OCI-LY1 (cell line): Measurements from ENCODE around the gene C17orf50.

Experiments used
- H2AFZ ChIP-seq: fragments of 200-600 bp; sonication (generic), shearing (Covaris generic); 2 replicates; pipeline ENCODE4 v1.6.0; 2014; ENCODE audit warnings: antibody characterized with exemption, mild to moderate bottlenecking, low read length
- H3F3A ChIP-seq: fragments of 200-600 bp; sonication (generic), shearing (Covaris generic); 2 replicates; pipeline ENCODE4 v1.6.0; 2014; ENCODE audit warnings: mild to moderate bottlenecking, antibody characterized with exemption, low read length, moderate library complexity; ENCODE audit not compliant: insufficient read depth
- H3K27ac ChIP-seq: fragments of 200-600 bp; sonication (generic); 2 replicates; pipeline ENCODE4 v1.5.1; 2014; ENCODE audit warnings: low read length, mixed run types, mild to moderate bottlenecking, low read depth; ENCODE audit not compliant: poor library complexity, severe bottlenecking
- H3K27me3 ChIP-seq: fragments of 200-600 bp; sonication (generic); 2 replicates; pipeline ENCODE4 v1.6.0; 2014; ENCODE audit warnings: antibody characterized with exemption, mild to moderate bottlenecking, low read length, moderate library complexity; ENCODE audit not compliant: insufficient read depth
- H3K36me3 ChIP-seq: fragments of 200-600 bp; sonication (generic); 2 replicates; pipeline ENCODE4 v1.6.1; 2014; ENCODE audit warnings: mild to moderate bottlenecking, antibody characterized with exemption, low read length, moderate library complexity, mixed read lengths; ENCODE audit not compliant: insufficient read depth
- H3K4me1 ChIP-seq: fragments of 200-600 bp; sonication (generic); 2 replicates; pipeline ENCODE4 v1.5.1; 2014; ENCODE audit warnings: mild to moderate bottlenecking, low read length, moderate library complexity; ENCODE audit not compliant: insufficient read depth, severe bottlenecking
- H3K4me2 ChIP-seq: fragments of 200-600 bp; sonication (generic), shearing (Covaris generic); 2 replicates; pipeline ENCODE4 v1.6.1; 2014; ENCODE audit warnings: low read length
- H3K4me3 ChIP-seq: fragments of 200-600 bp; sonication (generic); 2 replicates; pipeline ENCODE4 v1.5.1; 2014; ENCODE audit warnings: low read length, low read depth, mild to moderate bottlenecking, mixed read lengths; ENCODE audit not compliant: poor library complexity, severe bottlenecking
- H3K79me2 ChIP-seq: fragments of 200-600 bp; shearing (Covaris generic); 2 replicates; pipeline ENCODE4 v1.6.1; 2016; ENCODE audit warnings: mixed run types, low read length, mixed read lengths; ENCODE audit not compliant: insufficient read depth
- H3K9ac ChIP-seq: fragments of 200-600 bp; sonication (generic), shearing (Covaris generic); 2 replicates; pipeline ENCODE4 v1.6.1; 2014; ENCODE audit warnings: mild to moderate bottlenecking, low read length, mixed read lengths
- H3K9me2 ChIP-seq: fragments of 200-600 bp; sonication (generic), shearing (Covaris generic); 2 replicates; pipeline ENCODE4 v1.6.1; 2014; ENCODE audit warnings: low read depth, mild to moderate bottlenecking, low read length, mixed read lengths
- H3K9me3 ChIP-seq: fragments of 200-600 bp; shearing (Covaris generic); 2 replicates; pipeline ENCODE4 v1.6.1; 2014; ENCODE audit warnings: low read length, mixed read lengths
- H4K20me1 ChIP-seq: fragments of 200-600 bp; sonication (generic), shearing (Covaris generic); 2 replicates; pipeline ENCODE4 v1.6.0; 2016; ENCODE audit warnings: mild to moderate bottlenecking, low read length; ENCODE audit not compliant: insufficient read depth
- CTCF ChIP-seq: fragments of 200-600 bp; sonication (generic), shearing (Covaris generic); IDR thresholded peaks from 2 replicates; pipeline ENCODE4 v1.5.1; 2017; ENCODE audit warnings: mild to moderate bottlenecking, antibody characterized with exemption, low read length, moderate library complexity, mixed read lengths
- EZH2 ChIP-seq: fragments of 200-600 bp; sonication (generic), shearing (Covaris generic); IDR thresholded peaks from 2 replicates; pipeline ENCODE4 v1.8.0; 2017; ENCODE audit warnings: borderline replicate concordance, mixed run types, mild to moderate bottlenecking, antibody characterized with exemption, low read length, moderate library complexity, mixed read lengths

Gene C17orf50

GRCh38 chr17:35744830-35745229, 15.9 kb upstream of the C17orf50 start:
- no peak overlapping the region for H3K9ac ChIP-seq
- H3K9me2 ChIP-seq, result no peaks in the 10 kb centered on the region
- H3F3A ChIP-seq, result no peaks in the 10 kb centered on the region
- no peaks in the 10 kb centered on the region for H3K9me3 ChIP-seq
- H4K20me1 ChIP-seq, result no peaks in the 10 kb centered on the region
- H3K79me2 ChIP-seq, result no peaks in the 10 kb centered on the region
- peaks cover 6% of the 10 kb centered on the region; the same call in 1 of the 2 replicates for H3K27me3 ChIP-seq
- H3K27ac ChIP-seq, result no peak overlapping the region
- H3K4me2 ChIP-seq, result no peak overlapping the region
- no peaks in the 10 kb centered on the region for H3K36me3 ChIP-seq
- H2AFZ ChIP-seq, result no peak overlapping the region
- TF ChIP-seq CTCF (no peak), EZH2 (no peak)
- no peak overlapping the region for H3K4me3 ChIP-seq
- peaks cover 3% of the 10 kb centered on the region for H3K4me1 ChIP-seq

GRCh38 chr17:35745246-35745645, 15.4 kb upstream of the C17orf50 start:
- Histone ChIP-seq H3K9me3 (no peaks in the 10 kb centered on the region), H3K27ac (no peak overlapping the region), H4K20me1 (no peaks in the 10 kb centered on the region), H3K9me2 (no peaks in the 10 kb centered on the region), H3K36me3 (no peaks in the 10 kb centered on the region), H3K4me3 (no peak overlapping the region), H3K4me2 (no peak overlapping the region), H3K27me3 (peaks cover 6% of the 10 kb centered on the region; the same call in 1 of the 2 replicates), H2AFZ (no peak overlapping the region), H3K9ac (no peak overlapping the region), H3F3A (no peaks in the 10 kb centered on the region), H3K79me2 (no peaks in the 10 kb centered on the region), H3K4me1 (peaks cover 8% of the 10 kb centered on the region)
- TF ChIP-seq CTCF (no peak), EZH2 (no peak)

GRCh38 chr17:35745749-35746320, 14.9 kb upstream of the C17orf50 start:
- no peaks in the 10 kb centered on the region for H3K79me2 ChIP-seq
- H3F3A ChIP-seq, result no peaks in the 10 kb centered on the region
- H3K9me2 ChIP-seq, result no peaks in the 10 kb centered on the region
- no peak overlapping the region for H3K4me2 ChIP-seq
- no peaks in the 10 kb centered on the region for H4K20me1 ChIP-seq
- peaks cover 9% of the 10 kb centered on the region for H3K4me1 ChIP-seq
- H3K27me3 ChIP-seq, result peaks cover 7% of the 10 kb centered on the region
- H3K9ac ChIP-seq, result no peak overlapping the region
- no peaks in the 10 kb centered on the region for H3K36me3 ChIP-seq
- no peak for TF ChIP-seq EZH2
- no peak for TF ChIP-seq CTCF
- H3K27ac ChIP-seq, result no peak overlapping the region
- no peak overlapping the region for H2AFZ ChIP-seq
- no peaks in the 10 kb centered on the region for H3K9me3 ChIP-seq
- no peak overlapping the region for H3K4me3 ChIP-seq
